ENCODE data around the gene ABCC1.
"Not testable (repeated sequence)": the region's sequence is repeated elsewhere in the genome, so short reads cannot be mapped to it uniquely, and the experiment has no call there.

The ABCC1 gene

GRCh38 chr16:15949210-15950160, at the start of gene ABCC1:
Gene ABCC1 (plus strand): TSS chr16:15949616. CDS start chr16:15949752, 136 bp downstream.
- DNase-seq, result peak; percentile 49

- no peak for DNase-seq
Measured at GRCh38 chr16:15900357-15900756, 49.1 kb upstream of the ABCC1 start.

GRCh38 chr16:15900901-15901500, 48.4 kb upstream of the ABCC1 start:
- no peak for DNase-seq

DNA sequence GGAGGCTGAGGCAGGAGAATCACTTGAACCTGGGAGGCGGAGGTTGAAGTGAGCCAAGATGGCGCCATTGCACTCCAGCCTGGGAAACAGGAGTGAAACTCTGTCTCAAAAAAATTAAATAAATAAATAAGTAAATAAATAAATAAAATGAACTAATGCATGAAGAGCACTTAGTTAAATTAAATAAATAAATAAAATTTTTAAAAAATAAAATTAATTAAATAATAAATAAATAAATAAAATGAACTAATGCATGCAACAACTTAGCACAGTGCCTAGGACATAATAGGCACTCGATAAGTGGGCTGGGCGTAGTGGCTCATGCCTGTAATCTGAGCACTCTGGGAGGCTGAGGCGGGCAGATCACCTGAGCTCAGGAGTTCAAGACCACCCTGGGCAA, 45.5 kb upstream of the ABCC1 start:
- DNase-seq, result no peak

GRCh38 chr16:15906439-15906838, 43.0 kb upstream of the ABCC1 start:
- DNase-seq, result no peak

DNA sequence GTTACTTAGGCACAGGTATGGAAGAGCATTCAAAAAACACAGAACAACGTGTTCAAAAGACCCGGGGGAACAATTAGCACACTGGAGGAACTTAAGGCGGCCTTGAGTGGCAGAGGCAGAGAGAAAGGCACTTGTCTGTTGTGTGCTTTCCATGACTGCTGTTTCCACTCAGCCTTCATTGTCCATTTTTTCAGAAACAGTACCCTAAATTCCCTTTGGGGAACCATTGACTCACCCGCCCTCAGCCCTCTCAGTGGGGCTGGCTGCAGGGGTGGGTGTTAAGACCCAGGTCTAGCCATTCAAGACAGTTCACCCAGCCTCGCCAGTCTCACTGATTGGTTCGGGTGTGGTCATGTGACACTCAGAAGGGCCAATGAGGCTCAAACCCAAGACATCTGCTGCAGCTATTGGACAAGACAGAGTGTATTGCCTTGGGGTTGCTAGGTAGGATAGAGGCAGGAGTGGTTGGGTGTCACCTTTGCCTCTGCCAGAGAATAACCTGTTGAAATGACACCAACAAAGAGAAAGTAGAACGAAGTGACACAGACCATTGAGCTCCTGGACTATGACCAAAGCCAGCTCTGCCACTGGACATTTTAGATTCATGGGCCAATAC, 41.4 kb upstream of the ABCC1 start:
- no peak for DNase-seq

DNA sequence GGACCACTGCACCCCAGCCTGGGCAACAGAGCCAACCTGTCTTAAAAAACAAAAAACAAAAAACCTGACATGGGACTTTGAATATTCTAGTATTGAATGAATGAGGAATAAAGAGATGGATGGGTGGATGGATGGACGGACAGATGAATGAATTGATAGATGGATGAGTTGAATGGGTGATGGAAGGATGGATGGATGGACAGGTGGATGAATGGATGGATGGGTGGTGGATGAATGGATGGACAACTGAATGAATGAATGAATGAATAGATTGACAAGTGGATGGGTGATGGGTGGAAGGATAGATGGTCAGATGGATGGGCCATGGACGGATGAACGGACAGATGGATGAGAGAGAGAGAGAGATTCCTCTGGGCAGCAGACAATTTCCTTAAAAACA, 38.2 kb upstream of the ABCC1 start:
- DNase-seq, result no peak

DNA sequence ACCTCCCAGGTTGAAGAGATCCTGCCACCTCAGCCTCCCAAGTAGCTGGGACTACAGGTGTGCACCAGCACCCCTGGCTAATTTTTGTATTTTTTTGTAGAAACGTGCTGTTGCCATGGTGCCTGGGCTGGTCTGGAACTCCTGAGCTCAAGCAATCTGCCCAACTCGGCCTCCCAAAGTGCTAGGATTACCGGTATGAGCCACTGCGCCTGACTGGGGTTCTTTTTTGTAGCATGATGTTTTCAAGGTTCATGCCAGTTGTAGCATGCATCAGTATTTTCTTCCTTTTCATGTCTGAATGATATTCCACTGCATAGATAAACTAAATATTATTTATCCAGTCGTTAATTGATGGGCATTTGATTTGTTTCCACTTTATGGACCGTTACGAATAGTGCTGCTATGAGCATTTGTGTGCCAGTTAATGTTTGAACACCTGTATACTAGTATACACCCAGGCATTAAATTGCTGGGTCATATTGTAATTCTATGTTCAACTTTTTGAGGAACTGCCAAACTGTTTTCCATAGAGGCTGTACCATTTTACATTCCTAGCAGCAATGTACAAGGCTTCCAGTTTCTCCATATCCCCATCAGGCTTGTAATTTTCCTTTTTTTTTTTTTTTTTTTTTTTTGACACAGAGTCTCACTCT, 36.2 kb upstream of the ABCC1 start:
- DNase-seq, result no peak

GRCh38 chr16:15915555-15916081, 33.8 kb upstream of the ABCC1 start:
- no peak for DNase-seq

DNA sequence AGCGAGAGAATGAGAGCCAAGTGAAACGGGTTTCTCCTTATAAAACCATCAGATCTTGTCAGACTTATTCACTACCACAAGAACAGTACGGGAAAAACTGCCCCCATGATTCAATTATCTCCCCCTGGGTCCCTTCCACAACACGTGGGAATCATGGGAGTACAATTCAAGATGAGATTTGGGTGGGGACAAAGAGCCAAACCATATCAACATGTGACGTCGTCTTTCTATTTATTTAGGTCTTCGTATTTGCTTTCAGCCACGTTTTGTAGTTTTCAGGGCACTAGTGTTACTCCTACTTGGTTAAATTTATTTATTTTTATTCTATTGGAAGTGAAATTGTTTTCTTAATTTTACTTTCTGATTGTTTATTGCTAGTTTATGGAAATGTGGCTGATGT, 33.1 kb upstream of the ABCC1 start:
- no peak for DNase-seq

DNA sequence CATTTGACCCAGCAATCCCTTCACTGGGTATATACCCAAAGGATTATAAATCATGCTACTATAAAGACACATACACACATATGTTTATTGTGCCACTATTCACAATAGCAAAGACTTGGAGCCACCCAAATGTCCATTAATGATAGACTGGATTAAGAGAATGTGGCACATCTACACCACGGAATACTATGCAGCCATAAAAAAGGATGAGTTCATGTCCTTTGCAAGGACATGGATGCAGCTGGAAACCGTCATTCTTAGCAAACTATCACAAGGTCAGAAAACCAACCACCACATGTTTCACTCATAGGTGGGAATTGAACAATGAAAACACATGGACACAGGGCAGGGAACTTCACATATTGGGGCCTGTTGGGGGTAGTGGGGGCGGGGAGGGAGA, 31.1 kb upstream of the ABCC1 start:
- DNase-seq, result not testable (repeated sequence)

DNA sequence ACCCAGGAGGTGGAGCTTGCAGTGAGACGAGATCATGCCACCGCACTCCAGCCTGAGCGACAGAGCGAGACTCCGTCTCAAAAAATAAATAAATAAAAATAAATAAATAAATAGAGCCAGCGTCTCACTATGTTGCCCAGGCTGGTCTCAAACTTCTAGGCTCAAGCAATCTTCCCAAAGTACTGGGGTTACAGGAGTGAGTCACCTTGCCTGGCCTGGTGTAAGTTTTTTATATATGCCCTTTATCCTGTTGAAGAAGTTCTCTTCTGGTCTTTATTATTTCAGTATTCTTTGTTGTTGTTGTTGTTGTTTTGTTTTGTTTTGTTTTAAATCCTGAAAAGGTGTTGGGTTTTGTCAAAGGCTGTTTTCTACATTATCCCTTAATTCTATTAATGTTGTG, 30.1 kb upstream of the ABCC1 start:
- DNase-seq, result no peak

- no peak for DNase-seq
Measured at GRCh38 chr16:15924996-15925395, 24.4 kb upstream of the ABCC1 start.

- no peak for DNase-seq
Measured at GRCh38 chr16:15925631-15926030, 23.8 kb upstream of the ABCC1 start.

DNA sequence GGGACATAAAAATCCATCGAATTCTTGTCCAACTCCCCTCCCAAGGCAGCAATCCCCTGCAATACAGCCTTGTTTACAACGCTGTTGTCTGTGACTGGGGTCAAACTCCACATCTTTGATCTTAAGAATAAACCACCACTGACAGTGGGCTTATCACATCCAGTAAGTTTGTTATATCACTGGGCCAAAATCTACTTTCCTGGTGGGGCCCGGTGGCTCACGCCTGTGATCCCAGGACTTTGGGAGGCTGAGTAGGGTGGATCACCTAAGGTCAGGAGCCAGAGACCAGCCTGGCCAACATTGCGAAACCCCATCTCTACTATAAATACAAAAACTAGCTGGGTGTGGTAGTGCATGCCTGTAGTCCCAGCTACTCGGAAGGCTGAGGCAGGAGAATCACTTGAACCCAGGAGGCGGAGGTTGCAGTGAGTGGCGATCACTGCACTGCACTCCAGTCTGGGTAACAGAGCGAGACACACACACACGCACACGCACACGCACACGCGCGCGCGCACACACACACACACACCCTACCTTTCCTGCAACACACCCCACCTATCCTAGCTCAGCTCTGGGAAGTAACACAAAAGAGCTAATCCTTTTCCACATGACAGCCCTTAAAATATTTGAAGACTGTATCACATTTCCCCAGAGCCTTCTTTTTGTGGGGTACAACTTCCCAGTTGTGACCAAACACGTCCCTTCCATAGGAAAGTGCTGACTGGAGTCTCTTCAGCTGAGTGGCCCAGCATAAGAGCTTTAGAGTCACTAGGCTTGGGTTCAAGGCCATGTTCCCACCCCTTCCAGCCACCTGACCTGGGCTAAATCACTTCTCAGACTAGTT, 20.9 kb upstream of the ABCC1 start:
- DNase-seq, result no peak

- DNase-seq, result no peak
Measured at GRCh38 chr16:15932939-15933338, 16.5 kb upstream of the ABCC1 start.

DNA sequence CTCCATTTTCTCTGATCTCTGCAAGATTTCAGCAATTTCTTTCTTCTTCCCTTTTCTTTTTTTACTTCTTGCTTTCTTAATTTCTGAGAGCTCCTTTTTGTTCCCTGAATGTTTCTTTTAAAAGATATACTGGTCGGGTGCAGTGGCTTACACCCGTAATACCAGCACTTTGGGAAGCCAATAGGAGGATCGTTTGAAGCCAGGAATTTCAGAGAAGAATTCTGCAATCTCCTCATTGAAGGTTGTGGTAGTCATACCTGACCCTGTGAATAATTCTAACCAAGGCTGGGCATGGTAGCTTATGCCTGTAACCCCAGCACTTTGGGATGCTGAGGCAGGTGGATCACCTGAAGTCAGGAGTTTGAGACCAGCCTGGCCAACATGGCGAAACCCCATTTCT, 15.6 kb upstream of the ABCC1 start:
- no peak for DNase-seq

GRCh38 chr16:15934991-15935390, 14.4 kb upstream of the ABCC1 start:
- DNase-seq, result no peak

- DNase-seq, result not testable (repeated sequence)
Measured at GRCh38 chr16:15936809-15937208, 12.6 kb upstream of the ABCC1 start.

- DNase-seq, result no peak
Measured at GRCh38 chr16:15942931-15943690, 6.3 kb upstream of the ABCC1 start.
